ENCODE measurements around the gene CCND2.

Gene CCND2

DNA sequence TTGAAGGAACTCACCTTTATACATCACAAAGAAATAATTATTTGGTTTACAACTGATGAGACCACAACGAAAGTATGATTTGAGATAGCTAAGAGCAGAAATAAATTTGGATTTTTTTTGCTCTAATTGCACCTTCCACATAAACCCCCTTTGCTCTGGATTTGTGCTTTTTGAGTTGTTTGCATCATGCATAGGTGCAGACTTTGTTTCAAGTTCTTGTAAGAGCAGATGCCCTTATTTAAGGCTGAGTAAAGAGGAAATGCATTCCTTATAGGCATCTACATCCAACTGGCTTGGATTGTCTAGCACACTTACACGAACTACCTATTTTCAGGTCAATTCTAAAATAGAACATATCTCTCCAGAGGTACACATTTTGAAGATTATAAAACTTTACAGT is 6.6 kb upstream of the CCND2 start:
- no peak for DNase-seq (ENCODE audit: low read depth)

DNA sequence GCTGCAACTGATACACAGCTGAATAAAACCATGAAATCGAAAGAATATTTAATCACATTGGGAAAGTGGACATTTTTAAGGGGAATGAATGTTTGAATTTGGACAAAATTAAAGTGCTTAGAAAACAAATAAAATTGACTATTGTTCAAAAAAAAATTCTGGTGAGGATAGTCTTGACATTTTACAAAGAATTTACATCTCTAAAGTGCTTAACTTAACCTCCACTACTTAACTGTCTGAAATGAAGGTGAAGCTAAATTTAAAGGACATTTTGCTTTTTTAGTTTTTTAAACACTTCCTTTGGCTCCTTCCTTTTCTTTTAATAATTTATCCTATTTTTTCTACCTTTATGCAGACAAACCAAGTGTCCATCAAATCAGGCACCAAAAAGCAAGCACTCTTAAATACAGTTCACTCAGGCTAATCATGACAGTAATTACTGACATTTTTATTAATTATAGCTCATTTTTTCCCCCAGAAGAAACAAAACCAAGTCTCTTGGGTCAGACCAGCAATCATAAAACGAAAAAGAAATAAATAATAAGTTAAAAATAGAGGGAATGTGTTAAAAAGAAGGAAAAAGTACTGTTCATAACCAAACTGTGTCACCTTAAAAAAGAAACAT is 5.7 kb upstream of the CCND2 start:
- TF ChIP-seq, protein P1, sequence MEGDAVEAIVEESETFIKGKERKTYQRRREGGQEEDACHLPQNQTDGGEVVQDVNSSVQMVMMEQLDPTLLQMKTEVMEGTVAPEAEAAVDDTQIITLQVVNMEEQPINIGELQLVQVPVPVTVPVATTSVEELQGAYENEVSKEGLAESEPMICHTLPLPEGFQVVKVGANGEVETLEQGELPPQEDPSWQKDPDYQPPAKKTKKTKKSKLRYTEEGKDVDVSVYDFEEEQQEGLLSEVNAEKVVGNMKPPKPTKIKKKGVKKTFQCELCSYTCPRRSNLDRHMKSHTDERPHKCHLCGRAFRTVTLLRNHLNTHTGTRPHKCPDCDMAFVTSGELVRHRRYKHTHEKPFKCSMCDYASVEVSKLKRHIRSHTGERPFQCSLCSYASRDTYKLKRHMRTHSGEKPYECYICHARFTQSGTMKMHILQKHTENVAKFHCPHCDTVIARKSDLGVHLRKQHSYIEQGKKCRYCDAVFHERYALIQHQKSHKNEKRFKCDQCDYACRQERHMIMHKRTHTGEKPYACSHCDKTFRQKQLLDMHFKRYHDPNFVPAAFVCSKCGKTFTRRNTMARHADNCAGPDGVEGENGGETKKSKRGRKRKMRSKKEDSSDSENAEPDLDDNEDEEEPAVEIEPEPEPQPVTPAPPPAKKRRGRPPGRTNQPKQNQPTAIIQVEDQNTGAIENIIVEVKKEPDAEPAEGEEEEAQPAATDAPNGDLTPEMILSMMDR (IDR thresholded peaks at IDR 0.05; ENCODE audit: control insufficient read depth, insufficient read depth, low read depth, low read length, missing control alignments): no peak
- no peak for DNase-seq (ENCODE audit: low read depth)
- H3K4me3 ChIP-seq (ENCODE audit: control insufficient read depth, low read depth, low read length): no peak overlapping the region

More for the DNA sequence above, 6.6 kb upstream of the CCND2 start:
- TF ChIP-seq, protein P1 (IDR thresholded peaks at IDR 0.05; ENCODE audit: control insufficient read depth, insufficient read depth, low read depth, low read length, missing control alignments): no peak
- H3K4me3 ChIP-seq (ENCODE audit: control insufficient read depth, low read depth, low read length): no peak overlapping the region

DNA sequence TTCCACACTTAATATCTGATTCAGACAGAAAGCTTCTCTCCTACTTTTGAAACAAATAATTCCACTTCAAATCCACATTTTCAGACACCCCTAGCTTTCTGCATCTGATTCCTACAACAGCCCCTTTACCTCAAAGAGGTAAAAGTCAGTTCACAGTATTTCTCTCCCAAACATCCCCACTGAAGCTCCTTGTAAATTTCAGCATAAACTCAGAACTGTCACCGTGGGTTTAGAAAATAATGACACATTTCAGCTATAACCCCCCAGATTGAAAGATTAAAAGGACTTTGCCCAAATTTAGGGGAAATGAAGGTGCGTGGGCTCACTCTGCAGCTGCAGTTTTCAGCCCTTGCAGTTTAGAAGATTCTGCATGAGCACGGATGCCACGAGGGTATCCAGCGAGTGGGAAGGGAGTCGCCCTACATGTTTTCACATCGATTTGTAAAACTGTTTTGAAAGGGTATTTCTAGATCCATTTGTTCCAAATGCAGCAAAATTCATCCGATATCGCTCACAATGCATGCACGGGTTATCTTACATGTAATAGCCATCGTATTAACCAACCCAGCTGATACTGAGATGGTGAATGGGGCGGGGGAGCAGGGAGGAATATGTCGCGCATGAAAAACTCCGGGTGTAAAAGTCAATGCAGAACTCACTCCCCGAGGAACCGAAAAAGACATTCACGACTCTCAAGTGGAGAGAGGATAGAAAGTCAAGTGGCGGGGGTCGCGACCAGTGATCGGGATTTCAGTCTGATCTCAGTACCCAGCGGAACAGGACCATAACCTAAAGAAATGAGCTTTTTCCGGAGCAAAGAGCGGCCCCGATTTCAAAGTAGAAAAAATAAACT is 5.0 kb upstream of the CCND2 start:
- H3K4me3 ChIP-seq (ENCODE audit: control insufficient read depth, low read depth, low read length): no peak overlapping the region
- DNase-seq (ENCODE audit: low read depth): no peak
- TF ChIP-seq, protein P1 (IDR thresholded peaks at IDR 0.05; ENCODE audit: control insufficient read depth, insufficient read depth, low read depth, low read length, missing control alignments): no peak

DNA sequence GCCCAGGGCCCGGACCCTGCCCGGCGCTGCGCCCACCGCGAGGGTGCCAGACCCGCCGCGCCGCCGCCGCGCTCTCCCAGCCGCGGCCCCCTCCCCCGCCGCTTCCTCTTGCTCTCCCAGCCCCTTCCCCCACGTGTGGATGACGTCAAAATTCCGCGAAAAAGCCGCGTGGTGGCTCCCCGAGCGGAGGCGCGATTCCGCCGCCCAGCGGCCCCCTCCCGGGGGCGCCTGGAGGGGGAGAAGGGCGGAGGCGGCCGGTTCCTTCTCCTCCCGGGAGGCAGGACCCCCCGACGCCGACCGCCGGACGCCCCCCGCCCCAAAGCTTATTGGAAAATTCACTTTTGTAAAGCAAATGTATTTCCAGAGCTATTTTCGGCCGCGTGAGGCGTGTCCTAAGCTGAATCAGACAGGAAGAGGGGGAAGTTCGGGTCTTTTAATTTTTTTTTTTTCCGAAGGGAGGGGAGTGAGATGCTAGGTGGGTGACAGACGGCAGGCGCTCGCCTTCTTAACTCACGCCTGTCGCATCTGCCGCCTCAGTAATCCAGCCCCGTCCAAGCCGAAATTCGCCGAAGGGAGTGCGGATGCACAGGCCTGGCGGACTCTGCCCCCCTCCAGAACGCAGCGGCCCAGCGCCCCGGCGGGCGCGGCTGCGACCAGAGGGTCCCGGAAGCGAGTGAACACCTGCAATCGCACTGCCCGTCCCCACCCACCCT is 4.1 kb upstream of the CCND2 start:
- no peak for DNase-seq (ENCODE audit: low read depth)
- TF ChIP-seq, protein P1 (IDR thresholded peaks at IDR 0.05; ENCODE audit: control insufficient read depth, insufficient read depth, low read depth, low read length, missing control alignments): no peak
- no peak overlapping the region for H3K4me3 ChIP-seq (ENCODE audit: control insufficient read depth, low read depth, low read length)

DNA sequence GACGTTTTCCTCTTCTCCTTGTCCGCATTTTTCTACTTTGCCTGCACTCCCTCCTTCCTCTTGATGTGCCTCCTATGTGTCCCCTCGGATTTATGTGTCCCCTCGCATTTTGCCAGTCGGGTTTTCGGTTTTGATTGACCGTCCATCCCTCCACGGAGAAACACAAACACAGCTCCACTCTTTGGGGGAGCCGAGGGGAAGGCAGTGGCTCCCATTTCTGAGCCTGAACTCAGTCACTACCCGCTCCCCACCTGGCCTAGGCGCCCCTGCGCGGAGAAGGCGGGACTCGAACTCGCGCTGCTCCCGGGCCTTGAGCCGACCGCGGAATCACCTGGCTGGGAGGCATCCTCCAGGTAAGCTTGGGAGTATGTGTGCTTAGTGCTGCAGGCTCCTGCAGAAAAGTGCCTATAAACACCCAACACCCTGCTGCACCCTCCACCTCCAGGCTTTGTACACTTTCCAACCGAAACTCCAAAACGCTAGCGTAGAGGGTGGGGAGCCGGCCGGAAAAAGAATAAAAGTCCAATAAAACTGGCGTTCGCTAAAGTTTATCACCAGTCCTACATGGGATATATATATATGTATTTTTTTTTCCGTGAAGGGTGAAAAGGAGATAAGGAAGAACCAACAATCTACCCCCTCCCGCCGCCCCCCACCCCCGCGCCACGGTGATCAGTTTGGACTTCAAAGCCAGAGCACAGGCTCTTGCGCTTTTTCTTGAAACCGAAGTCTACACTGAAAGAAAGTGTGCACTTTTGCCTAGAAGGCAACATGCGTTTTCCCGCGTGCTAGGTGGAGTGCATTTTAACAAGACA is 3.3 kb upstream of the CCND2 start:
- H3K4me3 ChIP-seq (ENCODE audit: control insufficient read depth, low read depth, low read length): no peak overlapping the region
- no peak for DNase-seq (ENCODE audit: low read depth)
- TF ChIP-seq, protein P1 (IDR thresholded peaks at IDR 0.05; ENCODE audit: control insufficient read depth, insufficient read depth, low read depth, low read length, missing control alignments): no peak
